ENCODE measurements around the gene EIF2B1.

The EIF2B1 gene

GRCh38 chr12:123633379-123634141 is at the start of gene EIF2B1, which contains the start of gene GTF2H3:
Gene EIF2B1, minus strand, starts transcription at chr12:123633686. Its CDS starts 129 bp downstream, at chr12:123633557.
Gene GTF2H3, plus strand, starts transcription at chr12:123633829. Its CDS starts 31 bp downstream, at chr12:123633860.
- peak; percentile 95 to 96 for DNase-seq (ENCODE audit: low read depth in 1 of 2, low spot score in 1 of 2)

- DNase-seq (ENCODE audit: low read depth in 1 of 2, low spot score in 1 of 2), result no peak
Measured at GRCh38 chr12:123681605-123682004, 48.1 kb upstream of the EIF2B1 start.

- DNase-seq (ENCODE audit: low read depth in 1 of 2, low spot score in 1 of 2), result no peak
Measured at GRCh38 chr12:123678981-123679380, 45.5 kb upstream of the EIF2B1 start.

GRCh38 chr12:123676616-123677320 is 43.3 kb upstream of the EIF2B1 start:
- no peak for DNase-seq (ENCODE audit: low read depth in 1 of 2, low spot score in 1 of 2)

GRCh38 chr12:123675436-123675835 is 42.0 kb upstream of the EIF2B1 start:
- DNase-seq (ENCODE audit: low read depth in 1 of 2, low spot score in 1 of 2), result no peak

- no peak for DNase-seq (ENCODE audit: low read depth in 1 of 2, low spot score in 1 of 2)
Measured at GRCh38 chr12:123671876-123672275, 38.4 kb upstream of the EIF2B1 start.

- DNase-seq (ENCODE audit: low read depth in 1 of 2, low spot score in 1 of 2), result peak; percentile 88 to 90
Measured at GRCh38 chr12:123670882-123671728, 37.6 kb upstream of the EIF2B1 start, which contains the start of gene TCTN2. Gene TCTN2, plus strand, starts transcription at chr12:123671113. Its CDS starts 128 bp downstream, at chr12:123671241.

GRCh38 chr12:123667771-123668170 is 34.3 kb upstream of the EIF2B1 start:
- no peak for DNase-seq (ENCODE audit: low read depth in 1 of 2, low spot score in 1 of 2)

- no peak for DNase-seq (ENCODE audit: low read depth in 1 of 2, low spot score in 1 of 2)
Measured at GRCh38 chr12:123659996-123660727, 26.7 kb upstream of the EIF2B1 start.

- no peak for DNase-seq (ENCODE audit: low read depth in 1 of 2, low spot score in 1 of 2)
Measured at GRCh38 chr12:123657211-123657610, 23.7 kb upstream of the EIF2B1 start.

- no peak for DNase-seq (ENCODE audit: low read depth in 1 of 2, low spot score in 1 of 2)
Measured at GRCh38 chr12:123656392-123656791, 22.9 kb upstream of the EIF2B1 start.

- no peak for DNase-seq (ENCODE audit: low read depth in 1 of 2, low spot score in 1 of 2)
Measured at GRCh38 chr12:123655420-123655819, 21.9 kb upstream of the EIF2B1 start.

- no peak for DNase-seq (ENCODE audit: low read depth in 1 of 2, low spot score in 1 of 2)
Measured at GRCh38 chr12:123654129-123654701, 20.7 kb upstream of the EIF2B1 start.

- DNase-seq (ENCODE audit: low read depth in 1 of 2, low spot score in 1 of 2), result no peak
Measured at GRCh38 chr12:123648401-123648800, 14.9 kb upstream of the EIF2B1 start.

GRCh38 chr12:123645878-123646277 is 12.4 kb upstream of the EIF2B1 start:
- DNase-seq (ENCODE audit: low read depth in 1 of 2, low spot score in 1 of 2), result no peak

GRCh38 chr12:123645380-123645779 is 11.9 kb upstream of the EIF2B1 start:
- no peak for DNase-seq (ENCODE audit: low read depth in 1 of 2, low spot score in 1 of 2)

- no peak for DNase-seq (ENCODE audit: low read depth in 1 of 2, low spot score in 1 of 2)
Measured at GRCh38 chr12:123643911-123644310, 10.4 kb upstream of the EIF2B1 start.

GRCh38 chr12:123634142-123634561 is 666 bp upstream of the EIF2B1 start:
- no peak for DNase-seq (ENCODE audit: low read depth in 1 of 2, low spot score in 1 of 2)

- no peak for DNase-seq (ENCODE audit: low read depth in 1 of 2, low spot score in 1 of 2)
Measured at GRCh38 chr12:123621619-123622530, 11.6 kb downstream of the EIF2B1 start.

Data from activated T-helper 1 cell treated with anti-CD3 and anti-CD28 coated beads, Interleukin-2, amount 50 U/mL, for 16 hours (primary cell).